IPS DF 6.9 (cell line): ENCODE results near the gene HIBADH.
"Not testable (repeated sequence)": the region's sequence is repeated elsewhere in the genome, so short reads cannot be mapped to it uniquely, and the experiment has no call there.

Experiments used
- DNase-seq: peaks from one replicate; pipeline ENCODE4 v3.0.0-alpha.2; 2013; ENCODE audit warnings: low read depth, low spot score
- H3K27ac ChIP-seq: one replicate; pipeline ENCODE4 v1.5.1; 2013; ENCODE audit warnings: low read length, control low read depth
- H3K27me3 ChIP-seq: 2 replicates; pipeline ENCODE4 v1.6.1; 2013; ENCODE audit warnings: mild to moderate bottlenecking, low read length; ENCODE audit not compliant: control insufficient read depth, insufficient read depth
- H3K36me3 ChIP-seq: 2 replicates; pipeline ENCODE4 v1.6.1; 2013; ENCODE audit warnings: low read length; ENCODE audit not compliant: control insufficient read depth, insufficient read depth
- H3K4me1 ChIP-seq: 2 replicates; pipeline ENCODE4 v1.6.1; 2013; ENCODE audit warnings: low read length; ENCODE audit not compliant: control insufficient read depth, insufficient read depth
- H3K4me3 ChIP-seq: 2 replicates; pipeline ENCODE4 v1.5.1; 2013; ENCODE audit warnings: mild to moderate bottlenecking, low read length
- H3K9me3 ChIP-seq: 2 replicates; pipeline ENCODE4 v1.6.1; 2013; ENCODE audit warnings: low read length, inconsistent platforms; ENCODE audit not compliant: control insufficient read depth, insufficient read depth
- WGBS: extraction: QIAGEN DNeasy Blood & Tissue Kit; methylation state at CpG from one replicate; pipeline ENCODE4 v1.1.7; 2013; ENCODE audit warnings: mixed read lengths, missing lambda C conversion rate; ENCODE audit not compliant: insufficient read length, insufficient coverage; 5-methylcytosine and 5-hydroxymethylcytosine counted together

Gene HIBADH

GRCh38 chr7:27523321-27523720 is 139.4 kb downstream of the HIBADH start:
- no peaks in the 10 kb centered on the region for H3K9me3 ChIP-seq
- DNase-seq = no peak
- H3K36me3 ChIP-seq = peaks cover 3% of the 10 kb centered on the region; the same call in 1 of the 2 replicates
- H3K4me3 ChIP-seq = no peak overlapping the region
- H3K27me3 ChIP-seq = no peaks in the 10 kb centered on the region
- no peaks in the 10 kb centered on the region for H3K4me1 ChIP-seq
- H3K27ac ChIP-seq = no peak overlapping the region

DNA sequence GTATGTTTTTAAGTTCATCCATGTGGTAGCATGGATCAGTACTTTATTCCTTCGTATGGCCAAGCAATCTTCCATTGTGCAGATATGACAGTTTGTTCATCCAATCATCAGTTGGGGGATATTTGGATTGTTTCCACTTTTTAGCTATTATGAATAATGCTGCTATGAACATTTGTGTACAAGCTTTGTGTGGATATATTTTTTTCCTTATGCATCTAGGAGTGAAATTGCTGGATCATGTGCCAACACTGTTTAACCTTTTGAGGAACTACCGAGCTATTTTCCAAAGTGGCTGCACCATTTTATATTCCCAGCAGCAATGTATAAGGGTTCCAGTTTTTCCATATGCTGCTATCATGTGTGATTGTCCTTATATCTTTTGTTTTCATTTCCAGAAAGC is 140.1 kb downstream of the HIBADH start:
- Histone ChIP-seq H3K27ac (no peak overlapping the region), H3K4me1 (no peaks in the 10 kb centered on the region), H3K36me3 (peaks cover 3% of the 10 kb centered on the region; the same call in 1 of the 2 replicates), H3K27me3 (no peaks in the 10 kb centered on the region), H3K9me3 (no peaks in the 10 kb centered on the region), H3K4me3 (no peak overlapping the region)
- DNase-seq = no peak
- WGBS = no CpG with 5 or more reads among the region's 2 CpGs

DNA sequence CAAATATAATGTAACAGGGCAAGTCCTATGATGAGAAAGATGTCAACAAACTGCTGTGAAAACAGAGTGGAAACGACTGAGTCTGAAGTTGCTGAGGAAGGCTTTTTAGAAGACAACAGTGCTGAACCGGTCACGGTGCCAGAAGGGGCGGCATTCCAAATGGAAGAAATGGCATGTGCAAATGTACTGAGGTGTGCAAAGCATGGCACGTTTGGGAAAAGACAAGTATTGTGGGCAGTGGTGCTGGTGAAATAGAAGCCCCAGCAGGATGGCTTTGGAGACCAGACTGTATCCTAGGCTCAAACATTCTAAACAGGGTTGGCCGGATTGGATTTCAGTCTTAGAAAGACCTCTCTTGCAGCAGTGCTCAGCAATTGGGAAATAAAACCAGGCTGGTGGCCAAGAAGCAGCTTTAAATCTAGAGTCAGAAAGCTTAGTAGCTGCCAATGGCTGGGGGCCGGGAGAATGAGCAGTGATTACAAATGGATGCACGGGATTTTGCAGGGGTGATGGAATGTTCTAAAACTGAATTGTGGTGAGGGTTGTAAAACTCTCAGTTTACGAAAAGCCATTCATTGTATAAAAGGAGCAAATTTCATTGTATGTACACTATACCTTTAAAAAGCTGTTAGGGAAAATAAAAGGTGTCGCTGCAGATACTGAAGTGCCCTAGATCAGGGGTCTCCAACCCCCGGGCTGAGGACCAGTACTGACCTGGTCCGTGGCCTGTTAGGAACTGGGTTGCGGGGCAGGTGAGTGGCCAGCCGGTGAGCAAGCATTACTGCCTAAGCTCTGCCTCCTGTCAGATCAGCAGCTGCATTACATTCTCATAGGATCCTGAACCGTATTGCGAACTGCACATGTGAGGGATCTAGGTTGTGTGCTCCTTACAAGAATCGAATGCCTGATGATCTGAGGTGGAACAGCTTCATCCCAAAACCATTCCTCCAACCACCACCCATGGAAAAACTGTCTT is 141.6 kb downstream of the HIBADH start:
- no CpG with 5 or more reads among the region's 17 CpGs for WGBS
- Histone ChIP-seq H3K9me3 (no peaks in the 10 kb centered on the region), H3K4me3 (no peak overlapping the region), H3K27me3 (no peaks in the 10 kb centered on the region), H3K4me1 (no peaks in the 10 kb centered on the region), H3K27ac (no peak overlapping the region), H3K36me3 (peaks cover 2% of the 10 kb centered on the region; the same call in 1 of the 2 replicates)
- no peak for DNase-seq

GRCh38 chr7:27519793-27520469 is 142.8 kb downstream of the HIBADH start:
- Histone ChIP-seq H3K4me1 (no peaks in the 10 kb centered on the region), H3K9me3 (no peaks in the 10 kb centered on the region), H3K36me3 (no peaks in the 10 kb centered on the region), H3K27me3 (no peaks in the 10 kb centered on the region), H3K4me3 (no peak overlapping the region), H3K27ac (no peak overlapping the region)
- DNase-seq = no peak
- WGBS = no CpG with 5 or more reads among the region's 9 CpGs

DNA sequence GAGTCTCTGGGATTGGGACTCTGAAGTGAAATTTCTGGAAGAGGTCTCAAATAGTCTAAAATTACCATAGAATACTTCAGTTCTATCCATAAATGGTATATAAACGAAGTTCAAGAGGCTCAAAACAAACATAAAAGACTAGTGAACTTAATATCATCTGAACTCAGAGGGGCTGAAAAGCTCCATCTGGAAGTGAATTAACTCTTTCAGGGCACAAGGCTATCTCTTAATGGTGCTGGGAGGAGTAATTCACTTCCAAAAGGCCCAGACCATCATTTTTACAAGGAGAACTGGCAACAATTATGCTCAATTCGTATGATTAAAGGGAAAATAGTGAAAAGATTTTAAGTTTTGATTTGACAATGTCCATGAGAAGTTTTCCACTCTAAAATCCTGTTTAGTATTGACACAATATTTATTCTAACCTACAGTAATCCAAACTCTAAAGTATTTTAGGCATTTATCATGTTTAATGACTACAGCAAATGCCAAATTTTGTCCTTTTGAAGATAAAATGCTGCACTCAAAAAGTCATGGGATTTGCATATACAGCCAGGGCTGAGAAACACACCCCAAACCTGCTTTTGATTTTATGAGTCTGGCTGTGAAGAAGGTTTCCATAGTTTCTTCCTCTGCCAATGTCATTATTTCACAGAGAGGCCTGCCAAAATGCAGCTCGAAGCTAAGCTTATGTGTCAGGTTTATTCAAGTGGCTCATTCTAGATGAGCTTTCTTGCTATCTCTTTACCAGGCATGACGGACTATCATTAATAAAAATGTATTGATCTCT is 143.9 kb downstream of the HIBADH start:
- WGBS = no CpG with 5 or more reads among the region's 4 CpGs
- no peaks in the 10 kb centered on the region for H3K9me3 ChIP-seq
- no peaks in the 10 kb centered on the region for H3K4me1 ChIP-seq

DNA sequence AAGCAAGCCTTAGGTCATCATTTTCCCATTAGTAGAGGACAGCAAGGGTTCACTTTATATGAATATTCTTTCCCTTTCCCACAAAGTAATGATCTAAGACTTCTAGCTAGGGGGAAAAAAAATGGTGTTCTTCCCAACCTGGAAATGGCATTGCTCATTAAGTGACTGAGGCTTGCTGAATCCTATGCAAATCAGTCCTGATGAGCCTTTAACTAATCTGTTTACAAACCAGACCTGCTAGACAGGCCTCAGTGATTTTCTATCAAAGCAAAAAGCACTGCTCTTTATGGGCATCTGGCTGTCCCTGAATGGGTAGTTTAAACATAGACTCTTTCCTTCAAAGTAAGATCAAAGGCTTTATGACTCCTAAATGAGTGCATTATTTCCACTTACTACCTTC is 146.3 kb downstream of the HIBADH start:
- no peak overlapping the region for H3K4me3 ChIP-seq
- H3K36me3 ChIP-seq = no peaks in the 10 kb centered on the region
- DNase-seq = no peak
- H3K4me1 ChIP-seq = no peaks in the 10 kb centered on the region
- H3K9me3 ChIP-seq = no peaks in the 10 kb centered on the region
- H3K27ac ChIP-seq = no peak overlapping the region
- no peaks in the 10 kb centered on the region for H3K27me3 ChIP-seq

More for the DNA sequence above, 143.9 kb downstream of the HIBADH start:
- Histone ChIP-seq H3K4me3 (no peak overlapping the region), H3K27me3 (no peaks in the 10 kb centered on the region), H3K27ac (no peak overlapping the region), H3K36me3 (no peaks in the 10 kb centered on the region)
- no peak for DNase-seq

- Histone ChIP-seq H3K27ac (no peak overlapping the region), H3K4me1 (no peaks in the 10 kb centered on the region)
- no CpG with 5 or more reads among the region's 4 CpGs for WGBS
Observed at GRCh38 chr7:27515933-27516332, 146.8 kb downstream of the HIBADH start.

GRCh38 chr7:27514861-27515260 is 147.8 kb downstream of the HIBADH start:
- WGBS = no CpG with 5 or more reads among the region's 5 CpGs
- no peaks in the 10 kb centered on the region for H3K27me3 ChIP-seq
- no peak overlapping the region for H3K27ac ChIP-seq
- H3K9me3 ChIP-seq = no peaks in the 10 kb centered on the region
- H3K4me1 ChIP-seq = no peaks in the 10 kb centered on the region
- no peak overlapping the region for H3K4me3 ChIP-seq
- H3K36me3 ChIP-seq = no peaks in the 10 kb centered on the region
- no peak for DNase-seq

More at GRCh38 chr7:27515933-27516332, 146.8 kb downstream of the HIBADH start:
- Histone ChIP-seq H3K36me3 (no peaks in the 10 kb centered on the region), H3K4me3 (no peak overlapping the region), H3K27me3 (no peaks in the 10 kb centered on the region), H3K9me3 (no peaks in the 10 kb centered on the region)
- no peak for DNase-seq

- no CpG with 5 or more reads among the region's 1 CpG for WGBS
- no peaks in the 10 kb centered on the region for H3K27me3 ChIP-seq
- DNase-seq = no peak
Observed at GRCh38 chr7:27513885-27514284, 148.8 kb downstream of the HIBADH start.

GRCh38 chr7:27511370-27511769 is 151.3 kb downstream of the HIBADH start:
- no CpG with 5 or more reads among the region's 1 CpG for WGBS
- not testable (repeated sequence) for DNase-seq, H3K27me3 ChIP-seq, H3K4me1 ChIP-seq, H3K36me3 ChIP-seq, H3K4me3 ChIP-seq, H3K9me3 ChIP-seq, H3K27ac ChIP-seq

More at GRCh38 chr7:27513885-27514284, 148.8 kb downstream of the HIBADH start:
- Histone ChIP-seq H3K4me1 (no peaks in the 10 kb centered on the region), H3K36me3 (no peaks in the 10 kb centered on the region), H3K27ac (no peak overlapping the region), H3K9me3 (no peaks in the 10 kb centered on the region), H3K4me3 (no peak overlapping the region)
